ENCODE data around the gene C1QL4.

Gene C1QL4

DNA sequence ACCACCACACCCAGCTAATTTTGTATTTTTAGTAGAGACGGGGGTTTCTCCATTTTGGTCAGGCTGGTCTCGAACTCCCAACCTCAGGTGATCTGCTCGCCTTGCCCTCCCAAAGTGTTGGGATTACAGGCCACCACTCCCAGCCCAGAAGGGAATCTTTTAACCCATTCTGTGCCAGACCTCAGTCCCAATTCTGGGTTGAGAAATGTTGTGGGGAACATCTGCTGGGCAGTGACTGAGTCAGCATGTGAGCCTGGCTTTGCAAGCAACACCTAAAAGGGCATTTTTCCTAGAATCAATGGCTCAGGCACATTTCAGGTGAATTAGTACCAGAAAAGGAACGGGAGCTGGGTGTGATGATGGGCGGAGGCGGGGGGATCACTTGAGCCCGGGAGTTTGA, 22.7 kb upstream of the C1QL4 start:
- TF ChIP-seq ZNF274 (IDR thresholded peaks at IDR 0.05; ENCODE audit: low read depth, low read length), result no peak

DNA sequence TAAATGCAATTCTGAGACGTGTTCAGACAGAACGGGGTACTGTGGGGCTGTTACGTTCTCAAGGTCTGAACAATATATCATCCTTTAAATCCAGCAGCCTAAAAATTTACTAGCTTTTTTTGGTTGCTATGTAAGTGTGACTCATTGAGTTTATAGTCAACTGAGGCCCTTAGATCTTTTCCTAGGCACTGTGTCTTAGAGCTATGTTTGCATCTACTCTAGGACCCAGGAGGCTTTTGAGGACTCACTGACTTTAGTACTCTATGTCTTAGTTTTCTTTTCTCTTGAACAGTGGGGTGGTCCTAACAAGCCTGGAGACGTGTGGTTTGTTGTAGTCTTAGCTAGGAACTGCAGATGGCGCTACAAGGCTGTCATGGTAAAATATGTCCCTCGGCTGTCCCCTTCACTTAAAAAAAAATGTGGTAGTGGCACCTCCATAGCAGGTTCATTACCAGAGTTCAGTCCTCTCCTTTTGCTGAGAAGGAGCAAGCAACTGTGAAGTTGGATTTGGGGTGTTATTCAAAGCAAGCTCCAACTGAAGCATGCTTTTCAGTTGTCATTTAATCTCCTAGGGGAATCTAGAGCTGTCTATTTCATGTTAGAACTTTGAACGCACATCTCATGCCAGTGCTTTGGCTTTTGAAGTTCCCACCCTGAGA, 21.6 kb upstream of the C1QL4 start:
- no peak overlapping the region for H3K4me3 ChIP-seq (ENCODE audit: low read length)
- TF ChIP-seq ZNF274 (IDR thresholded peaks at IDR 0.05; ENCODE audit: low read depth, low read length), result no peak

More for the DNA sequence above, 22.7 kb upstream of the C1QL4 start:
- H3K4me3 ChIP-seq (ENCODE audit: low read length), result no peak overlapping the region

GRCh38 chr12:49357103-49357678, 20.2 kb upstream of the C1QL4 start:
- TF ChIP-seq ZNF274 (IDR thresholded peaks at IDR 0.05; ENCODE audit: low read depth, low read length), result no peak
- H3K4me3 ChIP-seq (ENCODE audit: low read length), result no peak overlapping the region

GRCh38 chr12:49355913-49356312, 18.9 kb upstream of the C1QL4 start:
- no peak for TF ChIP-seq ZNF274 (IDR thresholded peaks at IDR 0.05; ENCODE audit: low read depth, low read length)
- no peak overlapping the region for H3K4me3 ChIP-seq (ENCODE audit: low read length)

GRCh38 chr12:49352351-49352750, 15.4 kb upstream of the C1QL4 start:
- no peak for TF ChIP-seq ZNF274 (IDR thresholded peaks at IDR 0.05; ENCODE audit: low read depth, low read length)
- H3K4me3 ChIP-seq (ENCODE audit: low read length), result no peak overlapping the region

DNA sequence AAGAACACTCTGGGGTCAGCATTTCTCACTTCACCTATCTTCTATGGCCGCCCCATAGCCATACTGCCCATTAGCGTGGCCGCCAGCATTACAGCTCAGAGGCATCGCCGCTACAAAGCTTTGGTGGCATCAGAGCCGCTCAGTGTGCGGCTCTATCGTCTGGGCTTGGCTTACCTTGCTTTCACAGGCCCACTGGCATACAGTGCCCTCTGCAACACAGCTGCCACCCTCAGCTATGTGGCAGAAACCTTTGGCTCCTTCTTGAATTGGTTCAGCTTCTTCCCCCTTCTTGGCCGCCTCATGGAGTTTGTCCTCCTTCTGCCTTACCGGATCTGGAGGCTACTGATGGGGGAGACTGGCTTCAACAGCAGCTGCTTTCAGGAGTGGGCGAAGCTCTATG, 12.3 kb upstream of the C1QL4 start:
- TF ChIP-seq ZNF274 (IDR thresholded peaks at IDR 0.05; ENCODE audit: low read depth, low read length), result no peak
- no peak overlapping the region for H3K4me3 ChIP-seq (ENCODE audit: low read length)

DNA sequence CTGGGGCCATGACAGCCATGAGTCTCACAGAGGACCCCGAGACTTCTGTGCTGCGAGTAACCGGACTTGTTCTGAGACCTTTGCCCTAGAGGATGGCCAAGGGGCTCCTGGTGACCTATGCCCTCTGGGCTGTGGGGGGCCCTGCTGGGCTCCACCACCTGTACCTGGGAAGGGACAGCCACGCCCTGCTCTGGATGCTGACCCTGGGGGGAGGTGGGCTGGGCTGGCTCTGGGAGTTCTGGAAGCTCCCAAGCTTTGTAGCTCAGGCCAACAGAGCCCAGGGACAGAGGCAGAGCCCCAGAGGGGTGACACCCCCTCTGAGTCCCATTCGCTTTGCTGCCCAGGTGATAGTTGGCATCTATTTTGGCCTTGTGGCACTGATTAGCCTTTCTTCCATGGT, 11.8 kb upstream of the C1QL4 start:
- TF ChIP-seq ZNF274 (IDR thresholded peaks at IDR 0.05; ENCODE audit: low read depth, low read length), result no peak
- H3K4me3 ChIP-seq (ENCODE audit: low read length), result no peak overlapping the region

DNA sequence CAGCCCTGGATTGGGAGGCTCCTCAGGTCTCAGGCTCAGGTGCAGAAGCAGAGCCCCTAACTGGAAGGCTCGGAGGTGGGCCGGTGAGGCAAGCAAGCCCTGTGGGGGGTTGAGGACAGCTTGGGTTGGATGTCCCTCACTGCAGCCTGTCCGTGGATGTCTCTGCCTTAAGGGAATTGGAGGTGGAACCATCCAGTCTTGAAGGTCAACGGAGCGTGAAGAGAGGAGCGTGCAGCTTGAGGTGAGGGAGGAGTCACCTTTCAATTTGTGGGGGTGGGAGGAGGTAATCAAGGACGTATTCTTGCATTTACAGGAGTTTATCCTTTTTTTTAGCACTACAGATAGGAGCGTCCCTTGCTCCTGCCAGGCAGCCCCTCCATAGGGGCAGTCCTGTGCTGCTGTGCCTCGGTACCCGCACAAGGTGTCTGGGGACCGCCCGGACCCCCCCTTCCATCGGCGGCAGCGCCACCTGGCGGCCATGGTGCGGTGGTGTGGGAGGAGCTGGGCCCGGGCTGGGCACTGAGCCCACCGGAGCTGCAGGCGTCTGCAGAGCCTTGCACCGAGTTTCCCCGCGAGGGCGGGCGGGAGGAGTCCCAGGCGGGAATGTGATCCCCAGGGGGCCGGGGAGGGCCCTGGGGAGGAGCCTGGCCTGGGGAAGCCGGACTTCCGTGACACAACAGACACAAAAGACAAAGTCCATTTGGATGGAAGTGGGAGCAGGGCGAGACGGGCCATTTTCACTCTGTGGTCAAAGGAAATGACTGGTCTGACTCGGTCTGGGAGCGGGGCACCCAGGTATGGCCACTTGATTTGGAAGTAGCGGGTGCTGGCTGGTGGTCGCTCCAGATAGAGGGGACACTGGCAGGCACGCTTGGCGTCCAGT, 10.6 kb upstream of the C1QL4 start:
- H3K4me3 ChIP-seq (ENCODE audit: low read length), result peak overlapping the region; percentile 4; the same call in 1 of the 2 replicates
- no peak for TF ChIP-seq ZNF274 (IDR thresholded peaks at IDR 0.05; ENCODE audit: low read depth, low read length)

- no peak for TF ChIP-seq ZNF274 (IDR thresholded peaks at IDR 0.05; ENCODE audit: low read depth, low read length)
- peak within 1 kb of the TSS; percentile 35; the same call in 1 of the 2 replicates for H3K4me3 ChIP-seq (ENCODE audit: low read length)
These were observed 9.8 kb upstream of the C1QL4 start, which contains the start of gene DNAJC22 for GRCh38 chr12:49346659-49347310. DNAJC22 (plus strand) TSS chr12:49346888; CDS start chr12:49348873, 1,985 bp downstream.

DNA sequence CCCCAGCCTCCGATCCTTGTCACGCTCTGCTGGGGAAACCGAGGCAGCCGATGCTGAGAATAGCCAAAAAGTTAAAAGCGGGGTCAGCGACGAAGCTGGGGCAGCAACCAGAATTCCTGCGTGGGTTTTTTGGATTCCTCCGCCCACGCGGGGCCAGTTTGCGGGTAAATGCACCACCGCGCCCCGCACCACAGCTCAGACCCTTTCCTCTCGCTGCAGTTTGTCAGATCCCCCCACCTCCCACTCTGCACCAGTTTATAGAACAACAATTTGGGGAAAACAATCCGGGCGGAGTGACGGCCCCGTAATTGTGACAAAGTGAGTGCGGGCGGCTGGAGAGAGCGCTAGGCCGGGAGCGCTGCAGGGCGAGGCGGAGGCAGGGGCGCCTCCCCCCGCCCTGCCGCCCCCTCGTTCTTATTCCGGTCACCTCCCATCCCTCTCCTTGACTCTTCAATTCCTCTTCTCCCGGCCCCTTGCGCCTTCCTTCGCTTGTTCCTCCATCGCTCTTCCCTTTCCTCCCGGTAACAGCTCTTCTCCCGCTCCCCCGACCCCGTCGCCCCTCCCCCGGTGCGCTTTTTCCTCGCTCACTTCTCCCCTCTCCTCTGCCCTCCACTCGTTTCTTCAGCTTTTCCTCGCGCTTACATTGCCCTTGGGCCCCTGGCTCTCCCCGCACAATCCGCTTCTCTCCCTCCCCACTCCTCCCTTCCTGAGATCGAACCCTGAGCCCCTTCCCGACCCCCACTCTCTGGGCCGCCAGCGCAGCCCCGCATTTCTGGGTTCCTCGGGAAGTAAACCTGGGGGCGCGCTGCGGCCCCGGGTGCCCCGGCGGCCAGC, 9.1 kb upstream of the C1QL4 start:
- TF ChIP-seq ZNF274 (IDR thresholded peaks at IDR 0.05; ENCODE audit: low read depth, low read length), result no peak
- peak overlapping the region; percentile 35; the same call in 1 of the 2 replicates for H3K4me3 ChIP-seq (ENCODE audit: low read length)

DNA sequence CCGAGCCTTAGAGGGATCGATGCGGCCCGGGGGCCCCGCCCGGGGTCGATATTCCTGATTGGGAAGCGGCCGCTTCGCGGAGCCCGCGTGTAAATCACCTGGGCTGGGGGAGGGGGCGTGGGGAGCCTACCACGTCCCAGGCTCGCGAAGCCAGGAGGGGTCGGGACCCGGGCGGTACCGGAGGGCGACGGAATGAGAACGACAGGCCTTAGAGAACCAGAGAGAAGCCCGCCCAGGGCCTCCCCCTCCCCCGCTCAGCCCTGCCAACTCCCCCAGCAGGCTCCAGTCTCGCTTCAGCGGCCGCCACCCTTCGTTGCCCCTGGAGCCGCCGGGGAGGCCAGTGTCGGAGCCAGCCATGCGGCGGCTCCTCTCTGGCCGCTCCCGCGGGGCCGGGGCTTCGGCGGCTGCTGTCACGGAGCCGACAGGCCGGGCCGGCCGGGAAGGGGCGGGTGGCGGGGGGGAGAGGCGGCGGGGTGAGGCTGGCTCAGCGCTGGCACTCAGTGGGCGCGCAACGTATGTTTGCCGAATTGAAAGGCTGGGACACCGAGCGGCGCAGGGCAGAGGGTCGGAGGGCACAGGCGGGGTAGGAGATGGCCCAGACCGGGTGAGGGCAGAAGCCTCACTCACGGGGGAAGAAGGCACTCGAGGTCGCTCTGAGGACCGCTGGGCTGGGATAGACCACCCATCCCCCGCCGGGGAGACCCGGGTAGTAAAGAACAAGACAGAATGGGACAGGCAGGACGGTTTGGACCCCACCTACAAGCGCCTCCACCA, 8.2 kb upstream of the C1QL4 start:
- peak overlapping the region; percentile 35; the same call in 1 of the 2 replicates for H3K4me3 ChIP-seq (ENCODE audit: low read length)
- TF ChIP-seq ZNF274 (IDR thresholded peaks at IDR 0.05; ENCODE audit: low read depth, low read length), result no peak

DNA sequence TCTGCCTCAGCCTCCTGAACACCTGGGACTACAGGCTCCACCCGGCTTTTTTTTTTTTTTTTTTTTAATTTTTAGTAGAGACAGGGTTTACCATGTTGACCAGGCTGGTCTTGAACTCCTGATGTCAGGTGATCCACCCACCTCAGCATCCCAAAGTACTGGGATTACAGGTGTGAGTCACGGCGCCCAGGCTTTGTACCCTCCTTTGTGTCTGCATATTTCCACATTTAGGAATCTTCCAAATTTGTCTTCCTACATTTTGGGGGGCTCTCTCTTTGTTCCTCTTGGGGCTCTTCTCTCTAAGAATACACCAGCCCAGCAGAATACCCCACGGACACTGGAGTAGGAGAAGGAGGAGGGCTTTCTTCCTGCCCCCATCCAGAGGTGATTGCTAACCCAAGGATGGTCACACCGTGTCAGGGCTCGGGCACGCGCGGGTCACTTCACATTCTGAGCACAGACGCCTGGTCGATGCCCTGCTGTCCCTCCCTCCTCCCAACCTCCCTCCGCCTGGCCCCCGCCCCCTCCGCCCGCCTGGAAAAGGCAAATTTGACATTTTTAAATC, 7.6 kb upstream of the C1QL4 start:
- H3K4me3 ChIP-seq (ENCODE audit: low read length), result no peak overlapping the region
- TF ChIP-seq ZNF274 (IDR thresholded peaks at IDR 0.05; ENCODE audit: low read depth, low read length), result no peak
